CD4-positive, alpha-beta T cell treated with Interferon gamma for 1 hour (primary cell): ENCODE measurements around the gene LHCGR.
"Not testable (repeated sequence)": the region's sequence is repeated elsewhere in the genome, so short reads cannot be mapped to it uniquely, and the experiment has no call there.

ENCODE experiments used
- DNase-seq: peaks from one replicate; pipeline ENCODE4 v3.0.0-alpha.2; 2020

LHCGR gene

DNA sequence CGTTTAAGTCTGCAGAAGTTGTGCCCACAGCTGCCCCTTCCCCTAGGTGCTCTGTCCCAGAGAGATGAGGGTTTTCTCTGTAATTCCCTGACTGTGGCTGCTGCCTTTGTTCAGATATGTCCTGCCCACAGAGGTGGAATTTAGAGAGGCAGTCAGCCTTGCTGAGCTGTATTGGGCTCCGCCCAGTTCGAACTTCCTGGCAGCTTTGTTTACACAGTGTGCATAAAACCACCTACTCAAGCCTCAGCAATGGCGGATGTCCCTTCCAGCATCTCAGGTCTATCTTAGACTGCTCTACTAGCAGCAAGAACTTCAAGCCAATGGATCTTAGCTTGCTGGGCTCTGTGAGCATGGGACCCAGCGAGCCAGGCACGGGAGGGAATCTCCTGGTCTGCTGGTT is 48.1 kb downstream of the LHCGR start:
- DNase-seq = no peak

GRCh38 chr2:48703621-48704020 is 51.9 kb downstream of the LHCGR start:
- DNase-seq = not testable (repeated sequence)

DNA sequence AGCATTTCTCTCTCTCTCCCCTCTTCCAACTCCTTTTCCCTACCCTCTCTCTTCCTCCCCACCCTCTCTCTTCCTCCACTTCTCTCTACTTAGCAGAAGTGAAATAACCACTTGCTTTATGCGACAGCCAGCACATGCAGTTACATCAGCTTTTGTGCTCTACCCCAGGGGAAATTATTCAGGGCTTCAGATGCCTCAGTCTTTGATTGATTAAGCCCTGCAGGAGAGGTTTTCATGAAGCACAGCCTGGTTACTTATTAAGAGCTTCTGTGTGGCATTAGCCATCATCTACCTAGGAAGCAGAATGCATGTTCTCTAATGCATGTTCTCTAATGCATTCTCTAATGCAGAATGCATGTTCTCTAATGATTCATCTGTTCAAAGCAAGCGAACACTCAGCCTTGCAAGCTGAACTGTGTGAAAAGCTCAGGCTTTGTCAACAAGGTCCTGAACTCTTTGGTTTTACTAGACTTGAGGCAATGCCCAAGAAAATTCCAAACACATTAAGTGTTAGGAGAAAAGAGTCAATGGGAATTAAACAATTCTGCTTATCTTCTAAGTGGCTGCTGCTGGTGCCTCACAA is 56.1 kb downstream of the LHCGR start:
- DNase-seq = no peak

GRCh38 chr2:48696881-48697280 is 58.6 kb downstream of the LHCGR start:
- no peak for DNase-seq

- no peak for DNase-seq
Observed at GRCh38 chr2:48695991-48696390, 59.5 kb downstream of the LHCGR start.

DNA sequence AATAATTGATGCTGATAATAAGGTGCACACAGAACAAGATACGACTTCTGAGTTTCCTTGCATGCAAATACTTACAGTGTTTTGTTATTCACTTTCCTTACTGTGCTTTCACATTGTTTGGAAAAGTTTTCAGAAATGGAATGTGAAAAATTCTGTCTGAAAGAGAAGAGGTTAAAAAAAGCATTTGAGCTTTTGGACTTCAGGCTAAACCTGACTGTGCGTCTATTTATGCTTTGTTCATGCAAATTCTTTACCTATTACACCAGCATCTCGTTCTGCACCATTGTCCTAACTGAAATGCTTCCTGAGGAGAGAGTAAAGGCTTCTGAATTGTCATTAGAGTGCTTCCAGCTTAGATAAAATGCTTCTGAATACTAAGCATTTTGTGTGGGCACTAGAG is 61.4 kb downstream of the LHCGR start:
- DNase-seq = no peak

GRCh38 chr2:48693645-48694044 is 61.9 kb downstream of the LHCGR start:
- no peak for DNase-seq

GRCh38 chr2:48693066-48693465 is 62.5 kb downstream of the LHCGR start:
- DNase-seq = no peak

DNA sequence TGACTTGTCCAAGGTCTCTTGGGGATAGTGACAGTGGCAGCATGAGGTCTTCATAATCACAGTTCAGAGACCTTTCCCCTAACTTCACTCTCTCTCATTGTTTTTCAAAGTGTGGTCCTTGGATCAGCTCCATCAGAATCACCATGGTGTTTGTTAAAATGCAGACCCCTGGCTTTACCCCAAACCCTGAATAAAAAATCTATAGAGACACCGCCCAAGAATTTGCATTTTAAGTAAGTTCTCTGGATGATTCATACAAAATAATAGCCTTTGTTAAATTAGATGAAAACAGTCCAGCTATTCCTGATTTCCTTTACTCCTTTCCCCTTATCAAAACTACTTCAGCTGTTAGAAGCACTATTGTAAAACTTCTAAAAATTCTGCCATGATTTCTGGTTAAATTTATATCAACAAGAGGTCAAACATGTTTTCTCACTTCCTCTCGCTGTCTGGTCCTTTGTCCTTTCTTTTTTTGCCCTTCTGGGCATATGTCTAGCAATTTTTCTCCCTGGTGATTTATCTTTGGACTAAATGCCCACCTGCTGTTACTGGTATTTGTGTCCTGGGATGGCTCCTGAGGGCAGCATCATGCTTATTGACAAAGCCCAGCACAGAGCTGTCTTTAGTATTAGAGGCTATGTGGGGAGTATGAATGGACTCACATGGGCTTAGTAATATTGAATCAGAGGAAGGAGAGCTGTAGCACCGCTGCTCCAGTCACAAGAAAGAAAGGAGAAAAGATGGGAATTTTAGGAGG is 63.4 kb downstream of the LHCGR start:
- DNase-seq = no peak

DNA sequence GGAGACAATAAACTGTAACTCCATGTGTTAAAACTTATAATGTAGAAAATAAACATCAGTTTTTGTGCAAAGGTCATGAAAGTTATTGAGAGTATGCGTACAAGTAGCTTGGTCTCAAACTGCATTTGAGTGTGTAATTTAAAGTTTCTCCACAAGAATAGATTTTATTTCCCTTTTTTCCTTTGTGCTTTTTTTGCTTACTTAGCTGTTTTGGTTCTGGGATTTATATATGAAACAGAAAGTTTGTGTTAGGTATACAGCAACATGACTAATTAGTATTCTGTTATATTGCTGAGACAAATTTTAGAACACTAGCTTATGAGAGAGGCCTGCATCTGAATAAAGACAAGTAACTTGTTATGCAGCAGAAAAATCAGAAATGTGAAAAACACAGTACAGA is 70.4 kb downstream of the LHCGR start:
- DNase-seq = no peak

- no peak for DNase-seq
Observed at GRCh38 chr2:48677450-48677849, 78.1 kb downstream of the LHCGR start.

- no peak for DNase-seq
Observed at GRCh38 chr2:48674933-48675332, 80.6 kb downstream of the LHCGR start.

- no peak for DNase-seq
Observed at GRCh38 chr2:48673581-48673980, 81.9 kb downstream of the LHCGR start.

GRCh38 chr2:48668992-48669391 is 86.5 kb downstream of the LHCGR start:
- DNase-seq = no peak

GRCh38 chr2:48651158-48651790 is 104.2 kb downstream of the LHCGR start:
- no peak for DNase-seq

DNA sequence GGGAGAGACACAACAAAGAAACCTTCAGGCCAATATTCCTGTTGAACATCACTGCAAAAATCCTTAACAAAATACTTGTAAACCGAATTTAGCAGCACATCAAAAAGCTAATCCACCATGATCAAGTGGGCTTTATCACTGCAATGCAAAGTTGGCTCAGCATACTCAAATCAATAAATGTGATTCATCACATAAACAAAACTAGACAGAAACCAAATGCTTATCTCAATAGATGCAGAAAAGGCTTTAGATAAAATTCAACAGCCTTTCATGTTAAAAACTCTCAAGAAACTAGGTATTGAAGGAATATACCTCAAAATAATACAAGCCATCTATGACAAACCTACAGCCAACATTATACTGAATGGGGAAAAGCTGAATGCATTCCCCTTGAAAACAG is 117.3 kb downstream of the LHCGR start:
- no peak for DNase-seq
